Left ventricle myocardium inferior (tissue), 1 donor: ENCODE measurements around the gene VWA7. TPM values are rescaled to one million over a fixed set of nuclear protein-coding genes. Genes with fewer than 3 reads are reported as not detected.

Experiments
- DNase-seq: peaks from one replicate; pipeline ENCODE4 v3.0.0-alpha.2; 2020
- H3K27ac ChIP-seq: fragments of 200-600 bp; replicated peaks from 2 replicates; pipeline ENCODE4 v1.8.0; 2021
- H3K27me3 ChIP-seq: fragments of 200-600 bp; 2 replicates; pipeline ENCODE4 v1.8.0; 2021; ENCODE audit warnings: low read depth
- H3K36me3 ChIP-seq: fragments of 200-600 bp; 2 replicates; pipeline ENCODE4 v1.8.0; 2021
- H3K4me1 ChIP-seq: fragments of 200-600 bp; 2 replicates; pipeline ENCODE4 v1.8.0; 2021
- H3K4me3 ChIP-seq: fragments of 200-600 bp; 2 replicates; pipeline ENCODE4 v1.8.0; 2021; ENCODE audit warnings: mild to moderate bottlenecking, moderate library complexity
- H3K9me3 ChIP-seq: fragments of 200-600 bp; replicated peaks from 2 replicates; pipeline ENCODE4 v1.8.0; 2021
- CTCF ChIP-seq: fragments of 200-600 bp; IDR thresholded peaks from 2 replicates; pipeline ENCODE4 v1.8.0; 2021; ENCODE audit warnings: antibody characterized with exemption, mild to moderate bottlenecking, borderline replicate concordance
- intact Hi-C: fragments of 100-400 bp; cut with micrococcal nuclease; formaldehyde crosslinking; loops from one replicate; pipeline ENCODE4 v1.11.0; 2022
- total RNA-seq: library from RNA; stranded (reverse); fragmentation: NEBNext Ultra II Directional; extraction: Animal tissue kit (Norgen Biotek cat#: 25700); gene quantifications from one replicate; pipeline ENCODE4 v1.2.1, GENCODE V29; 2021
- donor health status: DM: no; HTN: yes; CAD: no; lungs with severe emphysema.

VWA7 gene
- total RNA-seq, 1 donor from 2014 or later = 14.7 TPM

- H3K4me3 ChIP-seq = no peak overlapping the region
- no peak overlapping the region for H3K27ac ChIP-seq
- no peak for DNase-seq
- intact Hi-C loops = no loop called here
- no peak for TF ChIP-seq CTCF
- peaks cover 20% of the 10 kb centered on the region for H3K36me3 ChIP-seq
- H3K27me3 ChIP-seq = no peaks in the 10 kb centered on the region
- H3K9me3 ChIP-seq = no peaks in the 10 kb centered on the region
- H3K4me1 ChIP-seq = peaks cover 18% of the 10 kb centered on the region
Observed at GRCh38 chr6:31775184-31775583, 1.9 kb downstream of the VWA7 start.

DNA sequence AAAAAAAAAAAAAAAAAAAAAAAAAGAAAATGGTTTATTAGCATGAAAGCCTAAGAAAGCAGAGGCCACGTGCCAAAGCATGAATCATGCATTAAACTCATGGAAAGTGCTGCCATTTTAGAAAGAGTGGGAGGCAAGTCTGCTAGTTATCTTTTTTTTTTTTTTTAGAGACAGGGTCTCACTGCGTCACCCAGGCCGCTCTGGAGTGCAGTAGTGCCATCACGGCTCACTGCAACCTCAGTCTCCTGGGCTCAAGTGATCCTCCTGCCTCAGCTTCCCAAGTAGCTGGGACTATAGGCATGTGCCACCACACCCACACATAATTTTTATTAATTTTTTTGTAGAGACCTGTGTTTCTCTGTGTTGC, 5.2 kb downstream of the VWA7 start:
- TF ChIP-seq CTCF = no peak

DNA sequence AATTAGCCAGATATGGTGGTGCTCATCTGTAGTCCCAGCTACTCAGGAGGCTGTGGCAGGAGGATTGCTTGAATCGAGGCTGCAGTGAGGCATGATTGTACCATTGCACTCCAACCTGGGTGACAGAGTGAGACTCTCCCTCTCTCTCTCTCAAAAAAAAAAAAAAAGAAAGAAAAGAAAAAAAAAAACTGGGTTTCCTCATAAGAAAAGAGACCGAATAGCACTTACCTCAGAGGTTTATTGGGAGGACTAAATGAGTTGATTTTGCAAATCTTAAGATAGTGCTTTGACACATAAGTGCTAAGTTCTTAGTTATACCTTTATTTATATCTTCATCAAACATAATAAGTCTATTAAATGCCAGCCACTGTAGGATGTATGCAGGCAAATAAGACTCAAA, 6.3 kb downstream of the VWA7 start:
- Histone ChIP-seq H3K4me1 (peaks cover 10% of the 10 kb centered on the region), H3K27ac (no peak overlapping the region), H3K27me3 (no peaks in the 10 kb centered on the region), H3K9me3 (no peaks in the 10 kb centered on the region), H3K36me3 (no peaks in the 10 kb centered on the region), H3K4me3 (no peak overlapping the region)
- no peak for TF ChIP-seq CTCF
- intact Hi-C loops = no loop called here
- DNase-seq = no peak

More for the DNA sequence above, 5.2 kb downstream of the VWA7 start:
- Histone ChIP-seq H3K9me3 (no peaks in the 10 kb centered on the region), H3K4me3 (no peak overlapping the region), H3K27ac (no peak overlapping the region), H3K27me3 (no peaks in the 10 kb centered on the region), H3K36me3 (no peaks in the 10 kb centered on the region), H3K4me1 (peaks cover 10% of the 10 kb centered on the region)
- no peak for DNase-seq
- intact Hi-C loops = no loop called here

- Histone ChIP-seq H3K36me3 (no peaks in the 10 kb centered on the region), H3K27ac (no peak overlapping the region), H3K27me3 (no peaks in the 10 kb centered on the region), H3K9me3 (no peaks in the 10 kb centered on the region), H3K4me3 (no peak overlapping the region), H3K4me1 (peaks cover 10% of the 10 kb centered on the region)
- TF ChIP-seq CTCF = peak; percentile 77
- intact Hi-C loops = no loop called here
- DNase-seq = peak; percentile 70
Observed at GRCh38 chr6:31769684-31770371, 7.3 kb downstream of the VWA7 start.

DNA sequence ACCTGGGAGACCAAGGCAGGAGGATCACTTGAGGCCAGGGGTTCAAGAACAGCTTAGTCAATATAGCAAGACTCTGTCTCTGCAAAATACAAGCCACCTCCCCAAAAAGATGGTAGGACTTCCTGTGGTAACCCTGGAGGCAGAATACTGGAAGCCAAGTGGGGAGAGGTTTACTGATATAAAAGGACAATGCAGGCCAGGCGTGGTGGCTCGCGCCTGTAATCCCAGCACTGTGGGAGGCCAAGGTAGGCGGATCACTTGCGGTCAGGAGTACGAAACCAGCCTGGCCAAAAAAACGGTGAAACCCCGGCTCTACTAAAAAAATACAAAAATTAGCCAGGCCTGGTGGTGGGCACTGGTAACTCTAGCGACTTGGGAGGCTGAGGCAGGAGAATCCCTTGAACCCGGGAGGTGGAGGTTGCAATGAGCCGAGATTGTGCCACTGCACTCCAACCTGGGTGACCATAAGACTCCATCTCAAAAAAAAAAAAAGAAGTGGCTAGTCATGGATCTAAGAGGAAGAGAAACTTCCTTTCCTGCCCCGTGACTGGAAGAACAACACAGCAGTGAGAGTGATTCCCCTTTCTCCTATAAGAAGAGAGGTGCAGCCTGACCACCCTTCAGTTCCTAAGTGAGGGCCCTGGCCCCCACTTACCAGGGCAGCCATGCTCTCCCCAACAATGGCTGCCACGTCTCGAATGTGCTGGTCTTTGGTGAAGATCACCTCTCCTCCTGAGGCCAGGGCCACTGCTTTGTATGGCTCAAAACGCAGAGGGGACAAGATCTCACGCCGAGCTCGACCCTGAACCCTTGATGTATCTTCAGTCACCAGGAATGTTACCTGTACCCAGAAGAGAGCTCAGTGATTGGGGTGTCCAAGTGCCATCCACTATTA, 8.5 kb downstream of the VWA7 start:
- Histone ChIP-seq H3K27ac (no peak overlapping the region), H3K27me3 (no peaks in the 10 kb centered on the region), H3K4me1 (peaks cover 15% of the 10 kb centered on the region), H3K4me3 (no peak overlapping the region), H3K9me3 (no peaks in the 10 kb centered on the region), H3K36me3 (peaks cover 5% of the 10 kb centered on the region)
- DNase-seq = no peak
- intact Hi-C loops = no loop called here
- no peak for TF ChIP-seq CTCF
